CD14-positive monocyte (primary cell): Measurements from ENCODE around the gene ITGAX. TPM values are rescaled to one million over a fixed set of nuclear protein-coding genes. Genes with fewer than 3 reads are reported as not detected.

Experiments used
- DNase-seq, 3 donors: peaks; one replicate each; pipeline ENCODE4 v3.0.0-alpha.2; 2011 to 2022
- H2AFZ ChIP-seq: 2 replicates; pipeline ENCODE4 v1.6.0; 2012; ENCODE audit warnings: mild to moderate bottlenecking, low read depth, low read length, inconsistent platforms; ENCODE audit not compliant: insufficient read depth, poor library complexity, severe bottlenecking
- H3K27ac ChIP-seq, 2 donors: 1 replicate in 1 of 2; 2 replicates in 1 of 2; pipeline ENCODE4 v1.5.1; 2012 to 2013; ENCODE audit warnings: low read length in 2 of 2, control low read depth in 1 of 2, inconsistent platforms in 1 of 2, low read depth in 1 of 2, mild to moderate bottlenecking in 1 of 2
- H3K27me3 ChIP-seq, 2 donors: one replicate each; pipeline versions ENCODE4 v1.6.0 to v1.6.1; 2011 to 2013; ENCODE audit warnings: low read length in 2 of 2; ENCODE audit not compliant: control insufficient read depth in 2 of 2, insufficient read depth in 2 of 2
- H3K36me3 ChIP-seq, 2 donors: replicated peaks in 1 of 2; 1 replicate in 1 of 2; 2 replicates in 1 of 2; pipeline versions ENCODE4 v1.5.1 to v1.6.1; 2012 to 2013; ENCODE audit warnings: low read length in 2 of 2, control low read depth in 1 of 2, inconsistent platforms in 1 of 2, mild to moderate bottlenecking in 1 of 2; ENCODE audit not compliant: insufficient read depth in 2 of 2, control insufficient read depth in 1 of 2
- H3K4me1 ChIP-seq, 2 donors: 1 replicate in 1 of 2; 2 replicates in 1 of 2; pipeline versions ENCODE4 v1.5.1 to v1.6.1; 2012 to 2013; ENCODE audit warnings: low read length in 2 of 2, control low read depth in 1 of 2, inconsistent platforms in 1 of 2, mild to moderate bottlenecking in 1 of 2, moderate library complexity in 1 of 2; ENCODE audit not compliant: insufficient read depth in 2 of 2, control insufficient read depth in 1 of 2
- H3K4me2 ChIP-seq: replicated peaks from 2 replicates; pipeline ENCODE3; 2012; ENCODE audit warnings: low read length, moderate library complexity, mild to moderate bottlenecking; ENCODE audit not compliant: poor library complexity, severe bottlenecking; ENCODE audit errors: extremely low read depth
- H3K4me3 ChIP-seq, 3 experiments: fragments of 200-600 bp in 1 of 3; sonication (generic) in 1 of 3; replicated peaks in 1 of 3; 1 replicate in 2 of 3; 2 replicates in 1 of 3; pipeline ENCODE4 v1.5.1; 2011 to 2013; ENCODE audit warnings: low read length in 3 of 3, mild to moderate bottlenecking in 3 of 3, control low read depth in 2 of 3, low read depth in 2 of 3, inconsistent platforms in 1 of 3, moderate library complexity in 1 of 3
- H3K79me2 ChIP-seq: 2 replicates; pipeline ENCODE4 v1.6.0; 2012; ENCODE audit warnings: mild to moderate bottlenecking, control low read depth, inconsistent platforms, low read length, moderate library complexity; ENCODE audit not compliant: insufficient read depth
- H3K9ac ChIP-seq: 2 replicates; pipeline ENCODE4 v1.6.0; 2017; ENCODE audit warnings: low read length, mild to moderate bottlenecking; ENCODE audit not compliant: insufficient read depth, poor library complexity, severe bottlenecking
- H3K9me3 ChIP-seq, 2 donors: replicated peaks in 1 of 2; 1 replicate in 1 of 2; 2 replicates in 1 of 2; pipeline versions ENCODE4 v1.5.1 to v1.6.1; 2012 to 2013; ENCODE audit warnings: low read length in 2 of 2, control low read depth in 1 of 2; ENCODE audit not compliant: control insufficient read depth in 1 of 2, insufficient read depth in 1 of 2
- H4K20me1 ChIP-seq: 2 replicates; pipeline ENCODE4 v1.6.0; 2012; ENCODE audit warnings: mild to moderate bottlenecking, low read length, control low read depth, moderate library complexity; ENCODE audit not compliant: insufficient read depth
- H3K27ac Mint-ChIP-seq, 7 donors: one replicate each; pipeline ENCODE4 v1.8.0; 2020; ENCODE audit warnings: mild to moderate bottlenecking in 7 of 7, mixed read lengths in 7 of 7, moderate library complexity in 6 of 7, inconsistent platforms in 2 of 7
- H3K27me3 Mint-ChIP-seq, 3 donors: one replicate each; pipeline ENCODE4 v1.8.0; 2021 to 2022; ENCODE audit warnings: low read depth in 3 of 3, mild to moderate bottlenecking in 3 of 3, mixed read lengths in 3 of 3, moderate library complexity in 3 of 3, inconsistent platforms in 1 of 3
- H3K36me3 Mint-ChIP-seq, 2 donors: one replicate each; pipeline ENCODE4 v1.8.0; 2020; ENCODE audit warnings: mixed read lengths in 2 of 2, inconsistent platforms in 1 of 2, mild to moderate bottlenecking in 1 of 2
- H3K4me1 Mint-ChIP-seq: one replicate; pipeline ENCODE4 v1.8.0; 2020; ENCODE audit warnings: mild to moderate bottlenecking, mixed read lengths
- H3K4me3 Mint-ChIP-seq, 2 donors: one replicate each; pipeline ENCODE4 v1.8.0; 2020; ENCODE audit warnings: mild to moderate bottlenecking in 2 of 2, mixed read lengths in 2 of 2, moderate library complexity in 1 of 2
- H3K9me3 Mint-ChIP-seq, 7 donors: one replicate each; pipeline ENCODE4 v1.8.0; 2020 to 2022; ENCODE audit warnings: mixed read lengths in 7 of 7, mild to moderate bottlenecking in 6 of 7, moderate library complexity in 6 of 7, inconsistent platforms in 2 of 7
- WGBS: methylation state at CpG from one replicate; pipeline ENCODE4 v1.1.5; 2013; ENCODE audit warnings: missing lambda C conversion rate; ENCODE audit not compliant: insufficient coverage; 5-methylcytosine and 5-hydroxymethylcytosine counted together
- intact Hi-C, 2 donors: fragments of 100-400 bp; cut with micrococcal nuclease; formaldehyde crosslinking; loops; one replicate each; pipeline versions ENCODE4 v1.15.0 to v1.15.1; 2023
- polyA plus RNA-seq, 3 donors: library from polyadenylated mRNA; depleted of rRNA in 1 of 3; unstranded in 2 of 3; stranded (reverse) in 1 of 3; fragments of 300-500 nt in 2 of 3; fragments of >200 nt in 1 of 3; fragmentation: Illumina TruSeq in 2 of 3; gene quantifications; 1 replicate in 2 of 3; 2 replicates in 1 of 3; pipeline ENCODE4 v1.2.3, GENCODE V29; 2012 to 2021
- TF ChIP-seq, protein P1 (sequence below): fragments of 200-600 bp; IDR thresholded peaks from one replicate; pipeline ENCODE4 v1.8.0; 2022; ENCODE audit warnings: antibody characterized with exemption, mild to moderate bottlenecking

ITGAX gene
- polyA plus RNA-seq, 3 donors = 40.7 to 710 (median 71.3) TPM

DNA sequence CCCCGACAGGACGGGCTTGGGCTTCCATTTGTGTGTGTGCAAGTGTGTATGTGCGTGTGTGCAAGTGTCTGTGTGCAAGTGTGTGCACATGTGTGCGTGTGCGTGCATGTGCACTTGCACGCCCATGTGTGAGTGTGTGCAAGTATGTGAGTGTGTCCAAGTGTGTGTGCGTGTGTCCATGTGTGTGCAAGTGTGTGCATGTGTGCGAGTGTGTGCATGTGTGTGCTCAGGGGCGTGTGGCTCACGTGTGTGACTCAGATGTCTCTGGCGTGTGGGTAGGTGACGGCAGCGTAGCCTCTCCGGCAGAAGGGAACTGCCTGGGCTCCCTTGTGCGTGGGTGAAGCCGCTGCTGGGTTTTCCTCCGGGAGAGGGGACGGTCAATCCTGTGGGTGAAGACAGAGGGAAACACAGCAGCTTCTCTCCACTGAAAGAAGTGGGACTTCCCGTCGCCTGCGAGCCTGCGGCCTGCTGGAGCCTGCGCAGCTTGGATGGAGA, 23.1 kb upstream of the ITGAX start:
- Mint-ChIP-seq H3K9me3 (peaks cover 0 to 3% (median 0%) of the 10 kb centered on the region in 7 donors), H3K27me3 (peaks cover 0 to 6% (median 0%) of the 10 kb centered on the region in 3 donors), H3K4me3 (peak overlapping the region in 1 of 2 donors; percentile 2), H3K27ac (peak overlapping the region in 4 of 7 donors; percentile 43 to 76 (median 58)), H3K4me1 (peaks cover 31% of the 10 kb centered on the region), H3K36me3 (peaks cover 49 to 61% of the 10 kb centered on the region in 2 donors)
- no peak overlapping the region for H2AFZ ChIP-seq
- H3K79me2 ChIP-seq = no peaks in the 10 kb centered on the region
- 86% methylated on average over 14 of the region's 23 CpGs for WGBS
- peaks cover 35% of the 10 kb centered on the region for H4K20me1 ChIP-seq
- peaks cover 46 to 60% of the 10 kb centered on the region in 2 donors for H3K36me3 ChIP-seq
- H3K27me3 ChIP-seq = no peaks in the 10 kb centered on the region
- intact Hi-C loops = loop anchor here in 1 of 2 donors (5.0 kb wide), 1 partner anchor 35 kb away; no protein-coding TSS in a partner anchor
- no peak overlapping the region for H3K9ac ChIP-seq
- no peak overlapping the region for H3K4me3 ChIP-seq
- no peak overlapping the region for H3K4me2 ChIP-seq
- no peaks in the 10 kb centered on the region for H3K4me1 ChIP-seq
- no peaks in the 10 kb centered on the region for H3K9me3 ChIP-seq
- TF ChIP-seq, protein P1, sequence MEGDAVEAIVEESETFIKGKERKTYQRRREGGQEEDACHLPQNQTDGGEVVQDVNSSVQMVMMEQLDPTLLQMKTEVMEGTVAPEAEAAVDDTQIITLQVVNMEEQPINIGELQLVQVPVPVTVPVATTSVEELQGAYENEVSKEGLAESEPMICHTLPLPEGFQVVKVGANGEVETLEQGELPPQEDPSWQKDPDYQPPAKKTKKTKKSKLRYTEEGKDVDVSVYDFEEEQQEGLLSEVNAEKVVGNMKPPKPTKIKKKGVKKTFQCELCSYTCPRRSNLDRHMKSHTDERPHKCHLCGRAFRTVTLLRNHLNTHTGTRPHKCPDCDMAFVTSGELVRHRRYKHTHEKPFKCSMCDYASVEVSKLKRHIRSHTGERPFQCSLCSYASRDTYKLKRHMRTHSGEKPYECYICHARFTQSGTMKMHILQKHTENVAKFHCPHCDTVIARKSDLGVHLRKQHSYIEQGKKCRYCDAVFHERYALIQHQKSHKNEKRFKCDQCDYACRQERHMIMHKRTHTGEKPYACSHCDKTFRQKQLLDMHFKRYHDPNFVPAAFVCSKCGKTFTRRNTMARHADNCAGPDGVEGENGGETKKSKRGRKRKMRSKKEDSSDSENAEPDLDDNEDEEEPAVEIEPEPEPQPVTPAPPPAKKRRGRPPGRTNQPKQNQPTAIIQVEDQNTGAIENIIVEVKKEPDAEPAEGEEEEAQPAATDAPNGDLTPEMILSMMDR = no peak
- DNase-seq = no peak
- H3K27ac ChIP-seq = no peak overlapping the region

DNA sequence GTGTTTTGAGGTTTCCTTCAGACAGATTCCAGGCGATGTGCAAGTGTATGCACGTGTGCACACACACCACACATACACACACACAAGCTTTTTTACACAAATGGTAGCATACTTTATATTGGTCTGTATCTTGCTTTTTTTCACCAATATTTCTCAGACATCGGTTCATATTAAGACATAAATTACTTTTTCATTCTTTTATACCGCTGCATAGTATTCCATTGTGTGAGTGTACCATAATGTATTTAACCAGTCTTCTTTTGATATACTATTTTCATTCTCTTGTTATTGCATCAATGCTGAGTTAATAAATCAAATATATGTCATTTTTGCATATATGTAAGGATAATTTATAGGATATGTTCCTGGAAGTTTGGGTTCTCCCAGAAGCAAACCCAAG, 22.4 kb upstream of the ITGAX start:
- no peak overlapping the region for H2AFZ ChIP-seq
- peak overlapping the region in 1 of 7 donors; percentile 54 for H3K27ac Mint-ChIP-seq
- H3K27me3 Mint-ChIP-seq = peaks cover 0 to 6% (median 0%) of the 10 kb centered on the region in 3 donors
- peaks cover 30% of the 10 kb centered on the region for H3K4me1 Mint-ChIP-seq
- H3K4me3 ChIP-seq = no peak overlapping the region
- no peak overlapping the region for H3K4me3 Mint-ChIP-seq
- peaks cover 45 to 55% of the 10 kb centered on the region in 2 donors for H3K36me3 Mint-ChIP-seq
- no peak for DNase-seq
- H3K79me2 ChIP-seq = no peaks in the 10 kb centered on the region
- H3K9ac ChIP-seq = no peak overlapping the region
- TF ChIP-seq, protein P1 = no peak
- no peaks in the 10 kb centered on the region for H3K27me3 ChIP-seq
- H4K20me1 ChIP-seq = peaks cover 35% of the 10 kb centered on the region
- no CpG with 5 or more reads among the region's 4 CpGs for whole genome bisulfite sequencing
- no peak overlapping the region for H3K27ac ChIP-seq
- no peaks in the 10 kb centered on the region for H3K9me3 ChIP-seq
- peaks cover 41 to 53% of the 10 kb centered on the region in 2 donors for H3K36me3 ChIP-seq
- intact Hi-C loops = loop anchor here in 1 of 2 donors (5.0 kb wide), 1 partner anchor 35 kb away; no protein-coding TSS in a partner anchor
- H3K9me3 Mint-ChIP-seq = peaks cover 0 to 3% (median 0%) of the 10 kb centered on the region in 7 donors
- no peak overlapping the region for H3K4me2 ChIP-seq
- no peaks in the 10 kb centered on the region for H3K4me1 ChIP-seq
